CD14-positive monocyte (primary cell): Measurements from ENCODE around the gene PCDHGA7. TPM values are rescaled to one million over a fixed set of nuclear protein-coding genes. Genes with fewer than 3 reads are reported as not detected.
"Not testable (repeated sequence)": the region's sequence is repeated elsewhere in the genome, so short reads cannot be mapped to it uniquely, and the experiment has no call there.

Experiments
- DNase-seq, 3 donors: peaks; one replicate each; pipeline ENCODE4 v3.0.0-alpha.2; 2011 to 2022
- H2AFZ ChIP-seq: 2 replicates; pipeline ENCODE4 v1.6.0; 2012; ENCODE audit warnings: mild to moderate bottlenecking, low read depth, low read length, inconsistent platforms; ENCODE audit not compliant: insufficient read depth, poor library complexity, severe bottlenecking
- H3K27ac ChIP-seq, 2 donors: 1 replicate in 1 of 2; 2 replicates in 1 of 2; pipeline ENCODE4 v1.5.1; 2012 to 2013; ENCODE audit warnings: low read length in 2 of 2, control low read depth in 1 of 2, inconsistent platforms in 1 of 2, low read depth in 1 of 2, mild to moderate bottlenecking in 1 of 2
- H3K27me3 ChIP-seq, 2 donors: one replicate each; pipeline versions ENCODE4 v1.6.0 to v1.6.1; 2011 to 2013; ENCODE audit warnings: low read length in 2 of 2; ENCODE audit not compliant: control insufficient read depth in 2 of 2, insufficient read depth in 2 of 2
- H3K36me3 ChIP-seq, 2 donors: replicated peaks in 1 of 2; 1 replicate in 1 of 2; 2 replicates in 1 of 2; pipeline versions ENCODE4 v1.5.1 to v1.6.1; 2012 to 2013; ENCODE audit warnings: low read length in 2 of 2, control low read depth in 1 of 2, inconsistent platforms in 1 of 2, mild to moderate bottlenecking in 1 of 2; ENCODE audit not compliant: insufficient read depth in 2 of 2, control insufficient read depth in 1 of 2
- H3K4me1 ChIP-seq, 2 donors: 1 replicate in 1 of 2; 2 replicates in 1 of 2; pipeline versions ENCODE4 v1.5.1 to v1.6.1; 2012 to 2013; ENCODE audit warnings: low read length in 2 of 2, control low read depth in 1 of 2, inconsistent platforms in 1 of 2, mild to moderate bottlenecking in 1 of 2, moderate library complexity in 1 of 2; ENCODE audit not compliant: insufficient read depth in 2 of 2, control insufficient read depth in 1 of 2
- H3K4me2 ChIP-seq: replicated peaks from 2 replicates; pipeline ENCODE3; 2012; ENCODE audit warnings: low read length, moderate library complexity, mild to moderate bottlenecking; ENCODE audit not compliant: poor library complexity, severe bottlenecking; ENCODE audit errors: extremely low read depth
- H3K4me3 ChIP-seq, 3 experiments: fragments of 200-600 bp in 1 of 3; sonication (generic) in 1 of 3; replicated peaks in 1 of 3; 1 replicate in 2 of 3; 2 replicates in 1 of 3; pipeline ENCODE4 v1.5.1; 2011 to 2013; ENCODE audit warnings: low read length in 3 of 3, mild to moderate bottlenecking in 3 of 3, control low read depth in 2 of 3, low read depth in 2 of 3, inconsistent platforms in 1 of 3, moderate library complexity in 1 of 3
- H3K79me2 ChIP-seq: 2 replicates; pipeline ENCODE4 v1.6.0; 2012; ENCODE audit warnings: mild to moderate bottlenecking, control low read depth, inconsistent platforms, low read length, moderate library complexity; ENCODE audit not compliant: insufficient read depth
- H3K9ac ChIP-seq: 2 replicates; pipeline ENCODE4 v1.6.0; 2017; ENCODE audit warnings: low read length, mild to moderate bottlenecking; ENCODE audit not compliant: insufficient read depth, poor library complexity, severe bottlenecking
- H3K9me3 ChIP-seq, 2 donors: replicated peaks in 1 of 2; 1 replicate in 1 of 2; 2 replicates in 1 of 2; pipeline versions ENCODE4 v1.5.1 to v1.6.1; 2012 to 2013; ENCODE audit warnings: low read length in 2 of 2, control low read depth in 1 of 2; ENCODE audit not compliant: control insufficient read depth in 1 of 2, insufficient read depth in 1 of 2
- H4K20me1 ChIP-seq: 2 replicates; pipeline ENCODE4 v1.6.0; 2012; ENCODE audit warnings: mild to moderate bottlenecking, low read length, control low read depth, moderate library complexity; ENCODE audit not compliant: insufficient read depth
- H3K27ac Mint-ChIP-seq, 7 donors: one replicate each; pipeline ENCODE4 v1.8.0; 2020; ENCODE audit warnings: mild to moderate bottlenecking in 7 of 7, mixed read lengths in 7 of 7, moderate library complexity in 6 of 7, inconsistent platforms in 2 of 7
- H3K27me3 Mint-ChIP-seq, 3 donors: one replicate each; pipeline ENCODE4 v1.8.0; 2021 to 2022; ENCODE audit warnings: low read depth in 3 of 3, mild to moderate bottlenecking in 3 of 3, mixed read lengths in 3 of 3, moderate library complexity in 3 of 3, inconsistent platforms in 1 of 3
- H3K36me3 Mint-ChIP-seq, 2 donors: one replicate each; pipeline ENCODE4 v1.8.0; 2020; ENCODE audit warnings: mixed read lengths in 2 of 2, inconsistent platforms in 1 of 2, mild to moderate bottlenecking in 1 of 2
- H3K4me1 Mint-ChIP-seq: one replicate; pipeline ENCODE4 v1.8.0; 2020; ENCODE audit warnings: mild to moderate bottlenecking, mixed read lengths
- H3K4me3 Mint-ChIP-seq, 2 donors: one replicate each; pipeline ENCODE4 v1.8.0; 2020; ENCODE audit warnings: mild to moderate bottlenecking in 2 of 2, mixed read lengths in 2 of 2, moderate library complexity in 1 of 2
- H3K9me3 Mint-ChIP-seq, 7 donors: one replicate each; pipeline ENCODE4 v1.8.0; 2020 to 2022; ENCODE audit warnings: mixed read lengths in 7 of 7, mild to moderate bottlenecking in 6 of 7, moderate library complexity in 6 of 7, inconsistent platforms in 2 of 7
- CTCF ChIP-seq: fragments of 200-600 bp; IDR thresholded peaks from one replicate; pipeline ENCODE4 v1.8.0; 2022; ENCODE audit warnings: antibody characterized with exemption, mild to moderate bottlenecking
- WGBS: methylation state at CpG from one replicate; pipeline ENCODE4 v1.1.5; 2013; ENCODE audit warnings: missing lambda C conversion rate; ENCODE audit not compliant: insufficient coverage; 5-methylcytosine and 5-hydroxymethylcytosine counted together
- intact Hi-C, 2 donors: fragments of 100-400 bp; cut with micrococcal nuclease; formaldehyde crosslinking; loops; one replicate each; pipeline versions ENCODE4 v1.15.0 to v1.15.1; 2023
- polyA plus RNA-seq, 3 donors: library from polyadenylated mRNA; depleted of rRNA in 1 of 3; unstranded in 2 of 3; stranded (reverse) in 1 of 3; fragments of 300-500 nt in 2 of 3; fragments of >200 nt in 1 of 3; fragmentation: Illumina TruSeq in 2 of 3; gene quantifications; 1 replicate in 2 of 3; 2 replicates in 1 of 3; pipeline ENCODE4 v1.2.3, GENCODE V29; 2012 to 2021

The PCDHGA7 gene
- polyA plus RNA-seq, 3 donors: not detected

DNA sequence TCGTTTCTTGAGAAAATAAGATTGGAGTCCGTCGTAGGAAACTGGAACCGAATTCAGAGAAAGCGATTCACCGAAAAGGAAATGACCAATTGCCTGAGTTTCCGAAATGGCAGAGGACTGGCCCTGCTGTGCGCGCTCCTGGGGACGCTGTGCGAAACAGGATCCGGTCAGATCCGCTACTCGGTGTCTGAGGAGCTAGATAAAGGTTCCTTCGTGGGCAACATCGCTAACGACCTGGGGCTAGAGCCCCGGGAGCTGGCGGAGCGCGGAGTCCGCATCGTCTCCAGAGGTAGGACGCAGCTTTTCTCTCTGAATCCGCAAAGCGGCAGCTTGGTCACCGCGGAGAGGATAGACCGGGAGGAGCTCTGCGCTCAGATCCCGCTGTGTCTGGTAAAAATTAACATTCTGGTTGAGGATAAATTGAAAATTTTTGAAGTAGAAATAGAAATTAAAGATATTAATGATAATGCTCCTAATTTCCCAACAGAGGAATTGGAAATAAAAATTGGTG lies 38.5 kb upstream of the PCDHGA7 start:
- DNase-seq: no peak
- H3K27me3 Mint-ChIP-seq: peaks cover 31 to 64% (median 53%) of the 10 kb centered on the region in 3 donors
- intact Hi-C loops: no loop called here
- peak overlapping the region in 1 of 7 donors; percentile 28 for H3K27ac Mint-ChIP-seq
- Histone ChIP-seq H4K20me1 (no peaks in the 10 kb centered on the region), H3K4me1 (no peaks in the 10 kb centered on the region), H3K9ac (no peak overlapping the region), H3K27ac (no peak overlapping the region), H3K4me2 (peak overlapping the region; percentile 22), H2AFZ (no peak overlapping the region), H3K79me2 (no peaks in the 10 kb centered on the region), H3K4me3 (no peak overlapping the region), H3K9me3 (peaks cover 47 to 72% of the 10 kb centered on the region in 2 donors), H3K36me3 (no peaks in the 10 kb centered on the region), H3K27me3 (peaks cover 4 to 48% of the 10 kb centered on the region in 2 donors)
- peaks cover 2% of the 10 kb centered on the region for H3K4me1 Mint-ChIP-seq
- H3K4me3 Mint-ChIP-seq: peak overlapping the region; percentile 37 to 66
- WGBS: 34% methylated on average over 26 of the region's 31 CpGs
- H3K9me3 Mint-ChIP-seq: peaks cover 44 to 81% (median 74%) of the 10 kb centered on the region in 7 donors
- peaks cover 4 to 11% of the 10 kb centered on the region in 2 donors for H3K36me3 Mint-ChIP-seq
- TF ChIP-seq CTCF: peak; percentile 10

DNA sequence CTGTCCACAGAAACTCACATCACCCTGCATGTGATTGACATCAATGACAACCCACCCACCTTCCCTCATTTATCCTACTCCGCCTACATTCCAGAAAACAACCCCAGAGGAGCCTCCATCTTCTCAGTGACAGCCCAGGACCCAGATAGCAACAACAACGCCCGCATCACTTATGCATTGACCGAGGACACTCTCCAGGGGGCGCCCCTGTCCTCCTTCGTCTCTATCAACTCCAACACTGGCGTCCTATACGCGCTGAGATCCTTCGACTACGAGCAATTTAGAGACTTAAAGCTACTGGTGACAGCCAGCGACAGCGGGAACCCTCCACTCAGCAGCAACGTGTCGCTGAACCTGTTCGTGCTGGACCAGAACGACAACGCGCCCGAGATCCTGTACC lies 37.2 kb upstream of the PCDHGA7 start:
- peaks cover 5 to 11% of the 10 kb centered on the region in 2 donors for H3K36me3 Mint-ChIP-seq
- peaks cover 5 to 42% of the 10 kb centered on the region in 2 donors for H3K27me3 ChIP-seq
- H3K4me1 Mint-ChIP-seq: peaks cover 2% of the 10 kb centered on the region
- H3K27ac Mint-ChIP-seq: no peak overlapping the region
- H3K9ac ChIP-seq: no peak overlapping the region
- no peaks in the 10 kb centered on the region for H3K79me2 ChIP-seq
- DNase-seq: no peak
- H4K20me1 ChIP-seq: no peaks in the 10 kb centered on the region
- H3K4me2 ChIP-seq: no peak overlapping the region
- WGBS: 38% methylated on average over 20 of the region's 20 CpGs
- H2AFZ ChIP-seq: no peak overlapping the region
- no peak overlapping the region for H3K4me3 ChIP-seq
- H3K9me3 ChIP-seq: peaks cover 42 to 67% of the 10 kb centered on the region in 2 donors
- H3K27ac ChIP-seq: no peak overlapping the region
- peak overlapping the region in 1 of 2 donors; percentile 23 for H3K4me3 Mint-ChIP-seq
- H3K9me3 Mint-ChIP-seq: peaks cover 39 to 77% (median 71%) of the 10 kb centered on the region in 7 donors
- H3K27me3 Mint-ChIP-seq: peaks cover 24 to 58% (median 49%) of the 10 kb centered on the region in 3 donors
- no peaks in the 10 kb centered on the region for H3K4me1 ChIP-seq
- intact Hi-C loops: no loop called here
- no peak for TF ChIP-seq CTCF
- H3K36me3 ChIP-seq: no peaks in the 10 kb centered on the region

DNA sequence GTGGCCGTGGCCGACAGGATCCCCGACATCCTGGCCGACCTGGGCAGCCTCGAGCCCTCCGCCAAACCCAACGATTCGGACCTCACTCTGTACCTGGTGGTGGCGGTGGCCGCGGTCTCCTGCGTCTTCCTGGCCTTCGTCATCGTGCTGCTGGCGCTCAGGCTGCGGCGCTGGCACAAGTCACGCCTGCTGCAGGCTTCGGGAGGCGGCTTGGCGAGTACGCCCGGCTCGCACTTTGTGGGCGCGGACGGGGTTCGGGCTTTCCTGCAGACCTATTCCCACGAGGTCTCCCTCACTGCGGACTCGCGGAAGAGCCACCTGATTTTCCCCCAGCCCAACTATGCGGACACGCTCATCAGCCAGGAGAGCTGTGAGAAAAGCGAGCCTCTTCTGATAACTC lies 36.5 kb upstream of the PCDHGA7 start:
- H3K36me3 ChIP-seq, H3K79me2 ChIP-seq, H3K4me2 ChIP-seq, H3K9ac ChIP-seq, H3K4me1 ChIP-seq, H4K20me1 ChIP-seq, H3K27ac ChIP-seq, H2AFZ ChIP-seq, intact Hi-C loops, H3K4me3 ChIP-seq, DNase-seq, H3K4me3 Mint-ChIP-seq, H3K4me1 Mint-ChIP-seq, H3K36me3 Mint-ChIP-seq, H3K27ac Mint-ChIP-seq: not testable (repeated sequence)
- H3K27me3 ChIP-seq: peaks cover 12 to 47% of the 10 kb centered on the region in 2 donors
- peaks cover 41 to 70% of the 10 kb centered on the region in 2 donors for H3K9me3 ChIP-seq
- Mint-ChIP-seq H3K27me3 (peaks cover 22 to 58% (median 51%) of the 10 kb centered on the region in 3 donors), H3K9me3 (peaks cover 37 to 76% (median 71%) of the 10 kb centered on the region in 7 donors)
- WGBS: 43% methylated on average over 11 of the region's 35 CpGs
